ENCODE data around the gene CNOT8.

DNA sequence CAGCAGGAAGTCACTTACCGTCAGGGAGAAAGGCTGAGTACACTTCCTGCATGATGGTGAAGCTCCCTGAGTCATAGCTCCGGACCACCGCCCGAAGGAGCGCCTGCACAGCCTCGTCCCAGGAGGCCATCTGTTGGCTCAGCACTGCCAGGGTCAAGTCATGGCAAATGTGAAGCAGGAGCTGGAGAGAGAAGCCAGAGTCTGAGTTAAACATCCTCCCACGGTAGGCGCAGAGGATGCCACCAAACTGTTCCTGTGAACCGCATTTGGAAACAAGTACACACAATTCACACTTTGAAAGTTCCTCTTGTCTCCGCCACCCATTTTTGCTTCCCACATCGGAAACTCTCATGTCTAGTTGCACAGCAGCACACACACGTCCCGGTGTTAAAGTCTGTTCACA, 33.9 kb downstream of the CNOT8 start:
- no peak for TF ChIP-seq POLR2AphosphoS5 (IDR thresholded peaks at IDR 0.05; ENCODE audit: low read depth, low read length)
- no peak for TF ChIP-seq SPI1 (IDR thresholded peaks at IDR 0.05; ENCODE audit: low read depth, low read length)
- TF ChIP-seq POLR2A (IDR thresholded peaks at IDR 0.05; ENCODE audit: low read depth, low read length) = no peak
- TF ChIP-seq POU2F2 (IDR thresholded peaks at IDR 0.05; ENCODE audit: low read depth, low read length) = no peak
- TF ChIP-seq TAF1 (IDR thresholded peaks at IDR 0.05; ENCODE audit: low read depth, low read length) = no peak

All from GM12891 (cell line).